GM12875 (cell line): ENCODE measurements around the gene FBXL19.

ENCODE experiments used
- H3K4me3 ChIP-seq: one replicate; pipeline ENCODE4 v1.5.1; 2011; ENCODE audit warnings: low read depth, low read length, control low read depth
- TF ChIP-seq, protein P1 (sequence below): IDR thresholded peaks from 2 replicates; pipeline ENCODE4 v1.5.1; 2011; ENCODE audit warnings: low read depth, mild to moderate bottlenecking, control low read depth, inconsistent platforms, low read length, moderate library complexity, borderline replicate concordance; ENCODE audit not compliant: insufficient read depth

FBXL19 gene

DNA sequence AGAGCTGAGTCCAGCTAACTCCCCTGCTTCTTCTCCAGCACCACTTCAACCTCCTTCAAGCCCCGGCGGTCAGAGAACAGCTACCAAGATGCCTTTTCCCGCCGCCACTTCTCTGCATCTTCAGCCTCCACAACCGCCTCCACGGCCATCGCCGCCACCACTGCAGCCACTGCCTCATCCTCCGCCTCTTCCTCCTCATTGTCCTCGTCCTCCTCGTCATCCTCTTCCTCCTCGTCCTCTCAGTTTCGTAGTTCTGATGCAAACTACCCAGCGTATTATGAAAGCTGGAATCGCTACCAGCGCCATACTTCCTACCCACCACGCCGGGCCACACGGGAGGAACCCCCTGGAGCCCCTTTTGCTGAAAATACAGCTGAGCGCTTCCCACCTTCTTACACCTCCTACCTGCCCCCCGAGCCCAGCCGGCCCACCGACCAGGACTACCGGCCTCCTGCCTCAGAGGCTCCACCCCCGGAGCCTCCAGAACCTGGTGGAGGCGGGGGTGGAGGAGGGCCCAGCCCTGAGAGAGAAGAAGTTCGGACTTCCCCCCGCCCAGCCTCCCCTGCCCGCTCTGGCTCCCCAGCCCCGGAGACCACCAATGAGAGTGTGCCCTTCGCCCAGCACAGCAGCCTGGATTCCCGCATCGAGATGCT is 41.3 kb downstream of the FBXL19 start:
- TF ChIP-seq, protein P1, sequence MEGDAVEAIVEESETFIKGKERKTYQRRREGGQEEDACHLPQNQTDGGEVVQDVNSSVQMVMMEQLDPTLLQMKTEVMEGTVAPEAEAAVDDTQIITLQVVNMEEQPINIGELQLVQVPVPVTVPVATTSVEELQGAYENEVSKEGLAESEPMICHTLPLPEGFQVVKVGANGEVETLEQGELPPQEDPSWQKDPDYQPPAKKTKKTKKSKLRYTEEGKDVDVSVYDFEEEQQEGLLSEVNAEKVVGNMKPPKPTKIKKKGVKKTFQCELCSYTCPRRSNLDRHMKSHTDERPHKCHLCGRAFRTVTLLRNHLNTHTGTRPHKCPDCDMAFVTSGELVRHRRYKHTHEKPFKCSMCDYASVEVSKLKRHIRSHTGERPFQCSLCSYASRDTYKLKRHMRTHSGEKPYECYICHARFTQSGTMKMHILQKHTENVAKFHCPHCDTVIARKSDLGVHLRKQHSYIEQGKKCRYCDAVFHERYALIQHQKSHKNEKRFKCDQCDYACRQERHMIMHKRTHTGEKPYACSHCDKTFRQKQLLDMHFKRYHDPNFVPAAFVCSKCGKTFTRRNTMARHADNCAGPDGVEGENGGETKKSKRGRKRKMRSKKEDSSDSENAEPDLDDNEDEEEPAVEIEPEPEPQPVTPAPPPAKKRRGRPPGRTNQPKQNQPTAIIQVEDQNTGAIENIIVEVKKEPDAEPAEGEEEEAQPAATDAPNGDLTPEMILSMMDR, result no peak
- no peak overlapping the region for H3K4me3 ChIP-seq

DNA sequence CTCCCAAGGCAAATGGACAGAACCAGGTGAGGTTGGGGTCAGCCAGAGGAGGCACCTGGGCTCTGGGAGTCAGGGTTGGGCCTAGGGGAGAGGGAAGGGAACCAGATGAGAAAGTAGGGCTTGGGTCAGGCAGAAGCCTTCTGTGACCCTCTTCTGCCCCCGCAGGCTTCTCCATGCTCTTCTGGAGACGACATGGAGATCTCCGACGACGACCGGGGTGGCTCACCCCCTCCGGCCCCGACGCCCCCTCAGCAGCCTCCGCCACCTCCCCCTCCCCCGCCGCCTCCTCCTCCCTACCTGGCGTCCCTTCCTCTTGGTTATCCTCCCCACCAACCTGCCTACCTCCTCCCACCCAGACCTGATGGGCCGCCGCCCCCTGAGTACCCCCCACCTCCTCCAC is 42.1 kb downstream of the FBXL19 start:
- TF ChIP-seq, protein P1, result no peak
- no peak overlapping the region for H3K4me3 ChIP-seq

DNA sequence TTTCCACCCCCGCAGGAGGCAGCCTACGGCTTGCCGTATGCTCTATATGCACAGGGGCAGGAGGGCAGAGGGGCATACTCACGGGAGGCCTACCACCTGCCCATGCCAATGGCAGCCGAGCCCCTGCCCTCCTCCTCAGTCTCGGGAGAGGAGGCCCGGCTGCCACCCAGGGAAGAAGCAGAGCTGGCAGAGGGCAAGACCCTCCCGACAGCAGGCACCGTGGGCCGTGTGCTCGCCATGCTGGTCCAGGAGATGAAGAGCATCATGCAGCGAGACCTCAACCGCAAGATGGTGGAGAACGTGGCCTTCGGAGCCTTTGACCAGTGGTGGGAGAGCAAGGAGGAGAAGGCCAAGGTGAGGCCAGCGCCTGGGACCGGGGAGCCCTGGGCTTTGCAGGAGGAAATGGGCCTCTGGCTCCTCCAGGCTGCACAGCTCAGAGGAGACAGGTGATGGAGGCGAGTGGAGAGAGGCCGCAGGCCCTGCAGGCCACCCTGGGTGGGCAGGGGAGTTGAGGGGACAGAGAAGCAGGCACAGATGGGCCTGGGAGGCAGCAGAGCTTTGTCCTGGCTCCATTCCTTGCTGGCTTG is 42.8 kb downstream of the FBXL19 start:
- TF ChIP-seq, protein P1, result no peak
- H3K4me3 ChIP-seq, result no peak overlapping the region

DNA sequence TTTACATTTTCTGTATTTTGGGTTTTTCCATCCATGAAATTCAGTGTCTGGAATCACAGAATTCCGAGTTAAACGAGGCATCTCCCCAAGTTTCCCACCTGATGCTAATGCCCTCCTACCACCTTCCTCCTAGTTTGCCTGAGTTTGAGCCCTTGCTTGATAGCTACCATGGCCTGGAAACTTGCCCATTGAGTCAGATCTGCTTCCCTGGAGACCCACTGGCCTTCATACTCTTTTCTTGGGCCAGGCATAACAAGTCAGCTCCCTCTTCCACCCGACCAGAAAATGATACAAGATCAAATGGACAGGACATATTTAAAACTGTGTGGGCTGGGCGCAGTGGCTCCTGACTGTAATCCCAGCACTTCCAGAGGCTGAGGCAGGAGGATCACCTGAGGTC is 44.4 kb downstream of the FBXL19 start:
- TF ChIP-seq, protein P1, result no peak
- no peak overlapping the region for H3K4me3 ChIP-seq

DNA sequence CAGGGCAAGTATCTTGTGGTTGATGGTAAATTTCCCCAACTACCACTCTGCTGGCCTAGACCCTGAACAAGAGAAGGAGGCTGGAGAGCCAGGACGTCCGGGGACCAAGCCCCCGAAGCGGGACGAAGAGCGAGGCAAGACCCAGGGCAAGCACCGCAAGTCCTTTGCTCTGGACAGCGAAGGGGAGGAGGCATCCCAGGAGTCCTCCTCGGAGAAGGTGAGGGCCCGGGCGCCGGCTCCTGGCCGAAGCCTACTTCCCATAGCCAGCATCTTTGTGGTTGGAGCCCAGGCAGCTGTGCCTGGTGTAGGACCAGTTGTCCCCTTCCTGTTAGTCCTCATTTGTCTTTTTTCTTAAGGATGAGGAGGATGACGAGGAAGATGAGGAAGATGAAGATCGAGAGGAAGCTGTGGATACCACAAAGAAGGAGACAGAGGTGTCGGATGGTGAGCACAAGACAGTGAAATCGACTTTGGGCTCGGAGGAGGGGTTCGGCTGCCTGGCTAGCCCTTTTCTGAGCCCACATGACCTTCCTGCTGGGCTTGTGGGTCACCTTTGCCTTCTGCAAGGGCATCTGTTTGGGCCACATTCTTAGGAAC is 46.0 kb downstream of the FBXL19 start:
- TF ChIP-seq, protein P1, result no peak
- no peak overlapping the region for H3K4me3 ChIP-seq

DNA sequence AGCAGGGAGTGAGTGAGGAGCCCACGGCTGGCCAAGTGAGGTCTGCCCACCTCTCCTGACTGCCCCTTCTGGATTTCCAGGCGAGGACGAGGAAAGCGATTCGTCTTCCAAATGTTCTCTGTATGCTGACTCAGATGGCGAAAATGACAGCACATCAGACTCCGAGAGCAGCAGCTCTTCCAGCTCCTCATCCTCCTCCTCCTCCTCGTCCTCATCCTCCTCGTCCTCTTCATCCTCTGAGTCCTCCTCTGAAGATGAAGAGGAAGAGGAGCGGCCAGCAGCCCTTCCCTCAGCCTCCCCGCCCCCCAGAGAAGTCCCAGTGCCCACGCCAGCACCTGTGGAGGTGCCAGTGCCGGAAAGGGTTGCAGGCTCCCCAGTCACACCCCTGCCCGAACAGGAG is 47.9 kb downstream of the FBXL19 start:
- TF ChIP-seq, protein P1, result no peak
- H3K4me3 ChIP-seq, result no peak overlapping the region

DNA sequence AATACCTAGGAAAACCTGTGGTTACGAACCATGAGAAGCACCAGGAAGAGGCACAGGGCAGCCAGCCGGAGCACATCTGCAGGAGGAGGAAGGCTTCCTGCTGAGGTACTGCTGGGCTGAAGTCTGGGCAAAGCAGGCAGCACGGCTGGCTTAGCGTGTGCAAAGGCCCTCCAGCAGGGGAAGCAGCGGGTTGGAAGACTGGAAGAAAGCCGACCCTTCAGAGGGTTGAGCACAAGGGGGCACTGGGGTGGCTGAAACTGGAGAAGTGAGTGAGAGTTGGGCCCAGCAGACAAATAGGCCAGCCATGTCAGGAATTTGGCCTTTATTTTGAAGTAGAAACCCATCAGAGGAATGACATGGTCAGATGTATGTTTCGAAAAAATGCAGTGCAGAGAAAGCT is 49.5 kb downstream of the FBXL19 start:
- TF ChIP-seq, protein P1, result no peak
- no peak overlapping the region for H3K4me3 ChIP-seq
